Prostate gland (tissue), 2 donors: ENCODE results near the gene RPS6KA2.

Experiments
- CTCF ChIP-seq, 4 experiments: fragments of 200-600 bp in 2 of 4; fragments of 450-650 bp in 2 of 4; sonication (generic) in 2 of 4; IDR thresholded peaks; 1 replicate in 3 of 4; 2 replicates in 1 of 4; pipeline ENCODE4 v1.5.1; 2016 to 2019; ENCODE audit warnings: antibody characterized with exemption in 4 of 4, mild to moderate bottlenecking in 2 of 4, moderate library complexity in 2 of 4
- POLR2AphosphoS5 ChIP-seq: sonication (generic); formaldehyde crosslinking; IDR thresholded peaks from one replicate; pipeline ENCODE4 v1.6.1; 2017; ENCODE audit warnings: antibody characterized with exemption

GRCh38 chr6:166494101-166494441 is 133.0 kb downstream of the RPS6KA2 start:
- TF ChIP-seq POLR2AphosphoS5 (no peak), CTCF (IDR thresholded peaks at IDR 0.05) (no peak)
